Mesenchymal stem cell (in vitro differentiated cells and primary cell): Measurements from ENCODE around the gene SFSWAP.

Experiments used
- DNase-seq: peaks from one replicate; pipeline ENCODE4 v3.0.0-alpha.2; 2013
- H2AFZ ChIP-seq: one replicate; pipeline ENCODE4 v1.6.1; 2013; ENCODE audit warnings: low read depth, mild to moderate bottlenecking, control low read depth, inconsistent platforms, low read length, moderate library complexity
- H2AK5ac ChIP-seq: 2 replicates; pipeline ENCODE4 v1.6.1; 2013; ENCODE audit warnings: low read length, moderate library complexity, mild to moderate bottlenecking, inconsistent platforms; ENCODE audit not compliant: severe bottlenecking
- H2BK120ac ChIP-seq: one replicate; pipeline ENCODE4 v1.6.1; 2013; ENCODE audit warnings: low read depth, mild to moderate bottlenecking, inconsistent platforms, low read length, moderate library complexity
- H2BK12ac ChIP-seq, 2 experiments: one replicate each; pipeline ENCODE4 v1.6.1; 2013; ENCODE audit warnings: inconsistent platforms in 2 of 2, low read length in 2 of 2, mild to moderate bottlenecking in 2 of 2, moderate library complexity in 2 of 2, control low read depth in 1 of 2
- H2BK15ac ChIP-seq: one replicate; pipeline ENCODE4 v1.6.1; 2013; ENCODE audit warnings: mild to moderate bottlenecking, low read depth, inconsistent platforms; ENCODE audit not compliant: poor library complexity, severe bottlenecking
- H2BK5ac ChIP-seq: 2 replicates; pipeline ENCODE4 v1.6.1; 2013; ENCODE audit warnings: low read depth, mild to moderate bottlenecking, low read length, control low read depth, inconsistent platforms; ENCODE audit not compliant: poor library complexity, severe bottlenecking
- H3K14ac ChIP-seq, 2 experiments: one replicate each; pipeline ENCODE4 v1.6.1; 2013; ENCODE audit warnings: inconsistent platforms in 2 of 2, low read length in 2 of 2, control low read depth in 1 of 2, mild to moderate bottlenecking in 1 of 2, moderate library complexity in 1 of 2
- H3K18ac ChIP-seq, 2 experiments: one replicate each; pipeline ENCODE4 v1.6.1; 2013; ENCODE audit warnings: inconsistent platforms in 2 of 2, low read length in 2 of 2, control low read depth in 1 of 2, low read depth in 1 of 2, mild to moderate bottlenecking in 1 of 2
- H3K23ac ChIP-seq, 2 experiments: one replicate each; pipeline ENCODE4 v1.6.1; 2013; ENCODE audit warnings: inconsistent platforms in 2 of 2, low read length in 2 of 2, mild to moderate bottlenecking in 2 of 2, moderate library complexity in 2 of 2, control low read depth in 1 of 2
- H3K27ac ChIP-seq: 2 replicates; pipeline ENCODE4 v1.5.1; 2013; ENCODE audit warnings: mild to moderate bottlenecking, moderate library complexity, low read length, control low read depth, inconsistent platforms; ENCODE audit not compliant: poor library complexity, severe bottlenecking
- H3K27me3 ChIP-seq, 2 experiments: 2 replicates each; pipeline versions ENCODE4 v1.6.1 to v1.7.0; 2013; ENCODE audit warnings: low read length in 2 of 2, mild to moderate bottlenecking in 2 of 2, moderate library complexity in 2 of 2, control low read depth in 1 of 2, inconsistent platforms in 1 of 2; ENCODE audit not compliant: control insufficient read depth in 1 of 2, insufficient read depth in 1 of 2
- H3K36me3 ChIP-seq, 2 experiments: 2 replicates each; pipeline versions ENCODE4 v1.6.1 to v1.7.0; 2013; ENCODE audit warnings: low read length in 2 of 2, control low read depth in 1 of 2, inconsistent platforms in 1 of 2, low read depth in 1 of 2, mild to moderate bottlenecking in 1 of 2; ENCODE audit not compliant: insufficient read depth in 2 of 2, control insufficient read depth in 1 of 2
- H3K4ac ChIP-seq, 2 experiments: one replicate each; pipeline ENCODE4 v1.6.1; 2013; ENCODE audit warnings: inconsistent platforms in 2 of 2, low read length in 2 of 2, mild to moderate bottlenecking in 2 of 2, moderate library complexity in 2 of 2, control low read depth in 1 of 2, low read depth in 1 of 2
- H3K4me1 ChIP-seq: 2 replicates; pipeline ENCODE4 v1.6.1; 2013; ENCODE audit warnings: low read depth, low read length, control low read depth; ENCODE audit not compliant: control insufficient read depth, insufficient read depth
- H3K4me2 ChIP-seq: 2 replicates; pipeline ENCODE4 v1.6.1; 2013; ENCODE audit warnings: low read length, mild to moderate bottlenecking, inconsistent platforms; ENCODE audit not compliant: poor library complexity, severe bottlenecking
- H3K4me3 ChIP-seq, 2 experiments: 2 replicates each; pipeline versions ENCODE4 v1.5.1 to v1.7.0; 2013; ENCODE audit warnings: low read length in 2 of 2, mild to moderate bottlenecking in 2 of 2, control low read depth in 1 of 2, low read depth in 1 of 2; ENCODE audit not compliant: insufficient read depth in 1 of 2
- H3K79me1 ChIP-seq: replicated peaks from 2 replicates; pipeline ENCODE4 v1.6.1; 2013; ENCODE audit warnings: mild to moderate bottlenecking, control low read depth, low read length, inconsistent platforms; ENCODE audit not compliant: poor library complexity, severe bottlenecking
- H3K9ac ChIP-seq: 2 replicates; pipeline ENCODE4 v1.7.0; 2013; ENCODE audit warnings: mild to moderate bottlenecking, low read length, moderate library complexity
- H3K9me3 ChIP-seq: 2 replicates; pipeline ENCODE4 v1.7.0; 2013; ENCODE audit warnings: mild to moderate bottlenecking, low read length; ENCODE audit not compliant: control insufficient read depth
- H4K8ac ChIP-seq: one replicate; pipeline ENCODE4 v1.6.1; 2013; ENCODE audit warnings: inconsistent platforms, mild to moderate bottlenecking, low read length, moderate library complexity
- H4K91ac ChIP-seq: one replicate; pipeline ENCODE4 v1.6.1; 2013; ENCODE audit warnings: mild to moderate bottlenecking, low read length, inconsistent platforms
- WGBS: methylation state at CpG from one replicate; pipeline ENCODE4 v1.1.7; 2013; ENCODE audit warnings: mixed read lengths; 5-methylcytosine and 5-hydroxymethylcytosine counted together

The SFSWAP gene

GRCh38 chr12:131732996-131733615 is 22.2 kb downstream of the SFSWAP start:
- Histone ChIP-seq H3K14ac (no peak overlapping the region), H2AFZ (no peak overlapping the region), H3K4ac (no peak overlapping the region), H2BK15ac (no peak overlapping the region), H3K79me1 (peaks cover 42% of the 10 kb centered on the region), H4K8ac (no peak overlapping the region), H3K9ac (no peak overlapping the region), H2AK5ac (no peak overlapping the region), H3K23ac (no peak overlapping the region), H3K9me3 (no peaks in the 10 kb centered on the region), H3K4me2 (no peak overlapping the region), H3K18ac (no peak overlapping the region), H2BK120ac (no peak overlapping the region), H3K27me3 (no peaks in the 10 kb centered on the region), H4K91ac (no peak overlapping the region), H3K36me3 (peaks cover 69 to 89% of the 10 kb centered on the region in 2 experiments), H3K4me3 (no peak overlapping the region), H2BK5ac (no peak overlapping the region), H3K4me1 (peaks cover 8% of the 10 kb centered on the region), H3K27ac (no peak overlapping the region), H2BK12ac (no peak overlapping the region)
- 98% methylated on average over 20 of the region's 21 CpGs for WGBS
- DNase-seq: no peak

- Histone ChIP-seq H3K27me3 (no peaks in the 10 kb centered on the region), H2BK12ac (no peak overlapping the region), H3K4me2 (no peak overlapping the region), H3K23ac (no peak overlapping the region), H4K91ac (no peak overlapping the region), H3K27ac (no peak overlapping the region), H3K14ac (no peak overlapping the region), H3K4me1 (peaks cover 6% of the 10 kb centered on the region), H3K36me3 (peaks cover 63 to 86% of the 10 kb centered on the region in 2 experiments), H2BK5ac (no peak overlapping the region), H3K9me3 (no peaks in the 10 kb centered on the region), H3K9ac (no peak overlapping the region), H2BK120ac (no peak overlapping the region), H2BK15ac (no peak overlapping the region), H3K18ac (no peak overlapping the region), H2AK5ac (no peak overlapping the region), H2AFZ (no peak overlapping the region), H3K79me1 (peaks cover 36% of the 10 kb centered on the region), H3K4me3 (no peak overlapping the region), H4K8ac (no peak overlapping the region), H3K4ac (no peak overlapping the region)
- 97% methylated on average over 10 of the region's 10 CpGs for WGBS
- DNase-seq: no peak
Measured at GRCh38 chr12:131733874-131734273, 23.0 kb downstream of the SFSWAP start.

- 99% methylated on average over 26 of the region's 30 CpGs for whole genome bisulfite sequencing
Measured at GRCh38 chr12:131734336-131735152, 23.7 kb downstream of the SFSWAP start.

GRCh38 chr12:131735153-131735456 is 24.2 kb downstream of the SFSWAP start:
- no peak overlapping the region for H2AK5ac ChIP-seq
- H2BK120ac ChIP-seq: no peak overlapping the region
- no peak overlapping the region for H4K91ac ChIP-seq
- H2BK12ac ChIP-seq: no peak overlapping the region
- H3K14ac ChIP-seq: no peak overlapping the region
- no peak overlapping the region for H3K18ac ChIP-seq
- H3K4me1 ChIP-seq: peaks cover 5% of the 10 kb centered on the region
- H3K23ac ChIP-seq: no peak overlapping the region
- H3K4ac ChIP-seq: no peak overlapping the region
- no peak overlapping the region for H2AFZ ChIP-seq
- H3K9me3 ChIP-seq: no peaks in the 10 kb centered on the region
- 88% methylated on average over 10 of the region's 10 CpGs for WGBS
- peaks cover 59 to 82% of the 10 kb centered on the region in 2 experiments for H3K36me3 ChIP-seq
- DNase-seq: no peak
- no peak overlapping the region for H3K4me2 ChIP-seq
- H3K27me3 ChIP-seq: no peaks in the 10 kb centered on the region
- no peak overlapping the region for H3K27ac ChIP-seq
- no peak overlapping the region for H4K8ac ChIP-seq
- H2BK15ac ChIP-seq: no peak overlapping the region
- H3K9ac ChIP-seq: no peak overlapping the region
- no peak overlapping the region for H3K4me3 ChIP-seq
- H2BK5ac ChIP-seq: no peak overlapping the region
- H3K79me1 ChIP-seq: peaks cover 38% of the 10 kb centered on the region

More at GRCh38 chr12:131734336-131735152, 23.7 kb downstream of the SFSWAP start:
- Histone ChIP-seq H4K91ac (no peak overlapping the region), H3K4me1 (peaks cover 5% of the 10 kb centered on the region), H4K8ac (no peak overlapping the region), H2AK5ac (no peak overlapping the region), H3K27ac (no peak overlapping the region), H3K4ac (no peak overlapping the region), H2BK12ac (no peak overlapping the region), H2AFZ (no peak overlapping the region), H3K18ac (no peak overlapping the region), H3K23ac (no peak overlapping the region), H2BK120ac (no peak overlapping the region), H3K27me3 (no peaks in the 10 kb centered on the region), H2BK5ac (no peak overlapping the region), H3K9ac (no peak overlapping the region), H3K14ac (no peak overlapping the region), H3K36me3 (peaks cover 60 to 83% of the 10 kb centered on the region in 2 experiments), H3K4me2 (no peak overlapping the region), H2BK15ac (no peak overlapping the region), H3K4me3 (no peak overlapping the region), H3K79me1 (peaks cover 37% of the 10 kb centered on the region), H3K9me3 (no peaks in the 10 kb centered on the region)
- no peak for DNase-seq
